GM12878 (cell line): ENCODE data around the gene SLC39A11. TPM values are rescaled to one million over a fixed set of nuclear protein-coding genes. Genes with fewer than 3 reads are reported as not detected.

ENCODE experiments used
- ATAC-seq: fragments of 200-7000 bp; cut with Tn5 transposase; 3 replicates; pipeline ENCODE4 v1.9.1; 2020; ENCODE audit warnings: mild to moderate bottlenecking, moderate library complexity
- BruUV-seq: library from RNA; stranded (reverse); fragments of 400-500 nt; replicated peaks from 2 replicates; lab custom pipeline; 2021; lab: Mats Ljungman, UMichigan
- CTCF ChIA-PET: fragments of 300-600 bp; sonication (Branson Sonifier 250); formaldehyde crosslinking; extraction: SDS; loops from one replicate; lab custom pipeline; 2021; ENCODE audit warnings: inconsistent platforms; lab: Yijun Ruan, JAX
- POLR2A ChIA-PET: fragments of 350-600 bp; formaldehyde crosslinking; extraction: SDS; loops from one replicate; lab custom pipeline; 2021; ENCODE audit warnings: inconsistent platforms; lab: Charles Lee
- RAD21 ChIA-PET: fragments of 300-600 bp; sonication (Branson Sonifier 250); formaldehyde crosslinking; loops from one replicate; lab custom pipeline; 2023; ENCODE audit warnings: antibody characterized with exemption; ENCODE audit not compliant: unreplicated experiment; lab: Charles Lee
- SMC1A ChIA-PET: fragments of 300-600 bp; sonication (Branson Sonifier 250); formaldehyde crosslinking; loops from one replicate; lab custom pipeline; 2023; ENCODE audit not compliant: unreplicated experiment, uncharacterized antibody; lab: Charles Lee
- DNase-seq: peaks from one replicate; pipeline ENCODE4 v3.0.0-alpha.2; 2011; ENCODE audit warnings: low read depth, low spot score
- FAIRE-seq: peaks from 3 replicates; lab custom pipeline; 2011; peaks lifted over from hg19 to GRCh38; lab: Jason Lieb, UNC
- H2AFZ ChIP-seq: 2 replicates; pipeline ENCODE4 v1.6.0; 2011; ENCODE audit warnings: low read depth, low read length, control low read depth; ENCODE audit not compliant: control insufficient read depth
- H3K27ac ChIP-seq: 2 replicates; pipeline ENCODE4 v1.5.1; 2011; ENCODE audit warnings: control low read depth; ENCODE audit not compliant: control insufficient read depth, insufficient read depth
- H3K27me3 ChIP-seq, 2 experiments: replicated peaks in 1 of 2; 2 replicates each; pipeline versions ENCODE4 v1.6.0 to v1.6.1; 2011; ENCODE audit warnings: low read length in 1 of 2; ENCODE audit not compliant: control insufficient read depth in 2 of 2, insufficient read depth in 2 of 2
- H3K36me3 ChIP-seq, 2 experiments: 2 replicates each; pipeline ENCODE4 v1.5.1; 2011; ENCODE audit warnings: low read length in 1 of 2; ENCODE audit not compliant: control insufficient read depth in 2 of 2, insufficient read depth in 2 of 2
- H3K4me1 ChIP-seq: 2 replicates; pipeline ENCODE4 v1.6.1; 2011; ENCODE audit warnings: mild to moderate bottlenecking, low read length, moderate library complexity, mixed read lengths; ENCODE audit not compliant: control insufficient read depth, insufficient read depth
- H3K4me2 ChIP-seq: 2 replicates; pipeline ENCODE4 v1.6.0; 2011; ENCODE audit warnings: control low read depth; ENCODE audit not compliant: control insufficient read depth, insufficient read depth
- H3K4me3 ChIP-seq: fragments of 200-600 bp; sonication (generic); 2 replicates; pipeline ENCODE4 v1.5.1; 2016
- H3K79me2 ChIP-seq: 2 replicates; pipeline ENCODE4 v1.6.0; 2011; ENCODE audit warnings: low read length; ENCODE audit not compliant: control insufficient read depth, insufficient read depth
- H3K9ac ChIP-seq: 2 replicates; pipeline ENCODE4 v1.8.0; 2011; ENCODE audit warnings: low read length, control low read depth, mixed read lengths; ENCODE audit not compliant: control insufficient read depth, insufficient read depth
- H3K9me3 ChIP-seq: replicated peaks from 3 replicates; pipeline ENCODE4 v1.5.1; 2011; ENCODE audit warnings: mild to moderate bottlenecking, low read length; ENCODE audit not compliant: control insufficient read depth, insufficient read depth
- H4K20me1 ChIP-seq: 2 replicates; pipeline ENCODE4 v1.6.0; 2011; ENCODE audit not compliant: control insufficient read depth, insufficient read depth
- ATF7 ChIP-seq: fragments of 450-650 bp; IDR thresholded peaks from 2 replicates; pipeline ENCODE4 v1.6.1; 2016; ENCODE audit warnings: low read depth, mild to moderate bottlenecking
- BHLHE40 ChIP-seq, 2 experiments: fragments of 450-650 bp in 1 of 2; IDR thresholded peaks; 2 replicates each; pipeline ENCODE4 v1.6.1; 2011 to 2017; ENCODE audit warnings: low read depth in 2 of 2, borderline replicate concordance in 1 of 2, improper control_type of control experiment in 1 of 2, low read length in 1 of 2, mild to moderate bottlenecking in 1 of 2
- BRCA1 ChIP-seq: IDR thresholded peaks from 2 replicates; pipeline ENCODE4 v1.6.1; 2011; ENCODE audit warnings: low read depth, low read length, improper control_type of control experiment
- ETV6 ChIP-seq, 2 experiments: fragments of 450-650 bp in 1 of 2; IDR thresholded peaks in 1 of 2; conservative IDR thresholded peaks in 1 of 2; 2 replicates each; pipeline ENCODE4 v1.6.1; 2014; ENCODE audit warnings: antibody characterized with exemption in 1 of 2, borderline replicate concordance in 1 of 2, low read depth in 1 of 2, mild to moderate bottlenecking in 1 of 2, moderate library complexity in 1 of 2
- FOXK2 ChIP-seq: fragments of 450-650 bp; IDR thresholded peaks from 2 replicates; pipeline ENCODE4 v1.6.1; 2017; ENCODE audit warnings: mild to moderate bottlenecking, moderate library complexity
- IKZF2 ChIP-seq, 2 experiments: fragments of 450-650 bp; IDR thresholded peaks; 2 replicates each; pipeline ENCODE4 v1.6.1; 2017; ENCODE audit warnings: mild to moderate bottlenecking in 2 of 2, moderate library complexity in 2 of 2
- NFIC ChIP-seq: IDR thresholded peaks from 2 replicates; pipeline ENCODE4 v1.6.1; 2012; ENCODE audit warnings: low read depth, mild to moderate bottlenecking, inconsistent platforms, low read length, moderate library complexity
- NFYB ChIP-seq: IDR thresholded peaks from 2 replicates; pipeline ENCODE4 v1.6.1; 2011; ENCODE audit warnings: low read depth, mild to moderate bottlenecking, low read length, improper control_type of control experiment, moderate library complexity; ENCODE audit not compliant: insufficient read depth
- PBX3 ChIP-seq: IDR thresholded peaks from 2 replicates; pipeline ENCODE4 v1.6.1; 2011; ENCODE audit warnings: mild to moderate bottlenecking, low read depth, low read length, moderate library complexity; ENCODE audit not compliant: insufficient replicate concordance
- RBBP5 ChIP-seq: fragments of 200-600 bp; sonication (generic); conservative IDR thresholded peaks from 2 replicates; pipeline ENCODE4 v1.6.1; 2016
- SIX5 ChIP-seq: IDR thresholded peaks from 2 replicates; pipeline ENCODE4 v1.6.1; 2011; ENCODE audit warnings: mild to moderate bottlenecking, low read depth, low read length, moderate library complexity; ENCODE audit not compliant: severe bottlenecking
- STAT1 ChIP-seq: fragments of 450-650 bp; conservative IDR thresholded peaks from 2 replicates; pipeline ENCODE4 v1.6.1; 2014; ENCODE audit warnings: antibody characterized with exemption, mild to moderate bottlenecking
- ZBED1 ChIP-seq: IDR thresholded peaks from 2 replicates; pipeline ENCODE4 v1.6.1; 2016; ENCODE audit warnings: borderline replicate concordance
- ZNF24 ChIP-seq: fragments of 450-650 bp; IDR thresholded peaks from 2 replicates; pipeline ENCODE4 v1.6.1; 2017; ENCODE audit warnings: antibody characterized with exemption, mild to moderate bottlenecking
- ZNF274 ChIP-seq: IDR thresholded peaks from one replicate; pipeline ENCODE4 v1.8.0; 2011; ENCODE audit not compliant: insufficient read length, insufficient read depth
- WGBS: methylation state at CpG from one replicate; pipeline ENCODE4 v1.1.6; 2016; ENCODE audit warnings: low lambda C conversion rate; ENCODE audit not compliant: insufficient replicate concordance, insufficient coverage; ENCODE audit errors: missing lambda C conversion rate; 5-methylcytosine and 5-hydroxymethylcytosine counted together
- in situ Hi-C: fragments of 300-500 bp; cut with MboI; formaldehyde crosslinking; loops from 9 replicates; pipeline ENCODE4 v1.14.3; 2018; ENCODE audit warnings: mixed read lengths
- intact Hi-C: fragments of 100-400 bp; cut with micrococcal nuclease; formaldehyde crosslinking; loops from one replicate; pipeline ENCODE4 v1.14.2; 2022; ENCODE audit not compliant: unreplicated experiment
- polyA plus RNA-seq, 11 experiments: library from polyadenylated mRNA; depleted of rRNA in 4 of 11; unstranded in 6 of 11; stranded (reverse) in 5 of 11; fragments of >200 nt; fragmentation: Nextera tagmentation in 4 of 11; fragmentation: Illumina TruSeq in 1 of 11; extraction: Ambion mirVana in 4 of 11; extraction: Trizol in 1 of 11; gene quantifications; 1 replicate in 1 of 11; 2 replicates in 10 of 11; pipeline versions ENCODE4 v1.2.1 to v1.2.3, GENCODE V29; 2011 to 2016; ENCODE audit warnings: inconsistent platforms in 2 of 11, missing spikeins in 2 of 11, low read depth in 1 of 11
- total RNA-seq, 4 experiments: library from RNA; depleted of rRNA in 3 of 4; stranded (reverse); fragments of >200 nt in 3 of 4; fragmentation: Illumina TruSeq in 1 of 4; extraction: Trizol in 1 of 4; gene quantifications; 2 replicates each; pipeline versions ENCODE4 v1.2.1 to v1.2.3, GENCODE V29; 2013 to 2021
- TF ChIP-seq, protein P1 (sequence below): fragments of 450-650 bp; formaldehyde crosslinking; IDR thresholded peaks from 2 replicates; pipeline ENCODE4 v1.4.0; 2020; ENCODE audit warnings: mild to moderate bottlenecking, moderate library complexity
- TF ChIP-seq, protein P2 (sequence below): fragments of 450-650 bp; IDR thresholded peaks from 2 replicates; pipeline ENCODE4 v1.6.1; 2017; ENCODE audit warnings: low read depth, mild to moderate bottlenecking, moderate library complexity

The SLC39A11 gene
- total and polyA plus RNA-seq, 10 of the 15 experiments (the other 5 are each of a cell fraction or from before 2014, with no cell fraction given): 8.6 to 23.8 (median 14.0) TPM

- TF ChIP-seq BRCA1 (no peak), ZNF24 (no peak), BHLHE40 (IDR thresholded peaks at IDR 0.05; ENCODE audit: borderline replicate concordance in 1 of 2, low read depth in 2 of 2, low read length in 1 of 2) (no peak), ATF7 (no peak), RBBP5 (no peak), NFYB (no peak), SIX5 (no peak)
- TF ChIP-seq, protein P1, sequence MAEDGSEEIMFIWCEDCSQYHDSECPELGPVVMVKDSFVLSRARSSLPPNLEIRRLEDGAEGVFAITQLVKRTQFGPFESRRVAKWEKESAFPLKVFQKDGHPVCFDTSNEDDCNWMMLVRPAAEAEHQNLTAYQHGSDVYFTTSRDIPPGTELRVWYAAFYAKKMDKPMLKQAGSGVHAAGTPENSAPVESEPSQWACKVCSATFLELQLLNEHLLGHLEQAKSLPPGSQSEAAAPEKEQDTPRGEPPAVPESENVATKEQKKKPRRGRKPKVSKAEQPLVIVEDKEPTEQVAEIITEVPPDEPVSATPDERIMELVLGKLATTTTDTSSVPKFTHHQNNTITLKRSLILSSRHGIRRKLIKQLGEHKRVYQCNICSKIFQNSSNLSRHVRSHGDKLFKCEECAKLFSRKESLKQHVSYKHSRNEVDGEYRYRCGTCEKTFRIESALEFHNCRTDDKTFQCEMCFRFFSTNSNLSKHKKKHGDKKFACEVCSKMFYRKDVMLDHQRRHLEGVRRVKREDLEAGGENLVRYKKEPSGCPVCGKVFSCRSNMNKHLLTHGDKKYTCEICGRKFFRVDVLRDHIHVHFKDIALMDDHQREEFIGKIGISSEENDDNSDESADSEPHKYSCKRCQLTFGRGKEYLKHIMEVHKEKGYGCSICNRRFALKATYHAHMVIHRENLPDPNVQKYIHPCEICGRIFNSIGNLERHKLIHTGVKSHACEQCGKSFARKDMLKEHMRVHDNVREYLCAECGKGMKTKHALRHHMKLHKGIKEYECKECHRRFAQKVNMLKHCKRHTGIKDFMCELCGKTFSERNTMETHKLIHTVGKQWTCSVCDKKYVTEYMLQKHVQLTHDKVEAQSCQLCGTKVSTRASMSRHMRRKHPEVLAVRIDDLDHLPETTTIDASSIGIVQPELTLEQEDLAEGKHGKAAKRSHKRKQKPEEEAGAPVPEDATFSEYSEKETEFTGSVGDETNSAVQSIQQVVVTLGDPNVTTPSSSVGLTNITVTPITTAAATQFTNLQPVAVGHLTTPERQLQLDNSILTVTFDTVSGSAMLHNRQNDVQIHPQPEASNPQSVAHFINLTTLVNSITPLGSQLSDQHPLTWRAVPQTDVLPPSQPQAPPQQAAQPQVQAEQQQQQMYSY (CRISPR knock-in tag): no peak
Measured at GRCh38 chr17:72906306-72906705, 186.2 kb downstream of the SLC39A11 start (continued).

DNA sequence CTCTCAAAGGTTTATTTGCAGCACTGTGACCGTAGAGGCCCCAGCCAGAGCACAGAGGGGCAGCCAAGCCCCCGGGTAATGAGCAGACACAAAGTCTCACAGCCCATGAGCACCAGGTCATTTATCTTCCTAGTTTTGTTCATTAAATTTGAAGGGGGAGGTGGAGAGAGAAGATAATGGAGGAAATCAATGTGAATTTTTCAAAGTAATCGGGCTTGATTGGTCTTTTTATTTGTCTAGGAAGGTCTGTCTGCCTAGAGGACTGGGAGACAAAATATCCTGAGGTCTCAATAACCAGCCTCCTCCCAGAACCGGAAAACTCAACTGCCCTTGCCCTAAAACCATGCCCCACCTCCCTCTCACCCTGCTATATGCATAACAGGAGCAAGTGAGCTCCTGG lies 189.0 kb downstream of the SLC39A11 start:
- no peak for TF ChIP-seq ETV6 (conservative IDR thresholded peaks at IDR 0.05 in 1 of 2, IDR thresholded peaks at IDR 0.05 in 1 of 2; ENCODE audit: borderline replicate concordance in 1 of 2, low read depth in 1 of 2)
- no peak for TF ChIP-seq STAT1
- TF ChIP-seq PBX3: no peak
- TF ChIP-seq FOXK2: no peak
- TF ChIP-seq IKZF2 (IDR thresholded peaks at IDR 0.05): no peak
- TF ChIP-seq ZNF274: no peak
- no peak for TF ChIP-seq ZBED1
- TF ChIP-seq NFIC: no peak
- TF ChIP-seq, protein P2, sequence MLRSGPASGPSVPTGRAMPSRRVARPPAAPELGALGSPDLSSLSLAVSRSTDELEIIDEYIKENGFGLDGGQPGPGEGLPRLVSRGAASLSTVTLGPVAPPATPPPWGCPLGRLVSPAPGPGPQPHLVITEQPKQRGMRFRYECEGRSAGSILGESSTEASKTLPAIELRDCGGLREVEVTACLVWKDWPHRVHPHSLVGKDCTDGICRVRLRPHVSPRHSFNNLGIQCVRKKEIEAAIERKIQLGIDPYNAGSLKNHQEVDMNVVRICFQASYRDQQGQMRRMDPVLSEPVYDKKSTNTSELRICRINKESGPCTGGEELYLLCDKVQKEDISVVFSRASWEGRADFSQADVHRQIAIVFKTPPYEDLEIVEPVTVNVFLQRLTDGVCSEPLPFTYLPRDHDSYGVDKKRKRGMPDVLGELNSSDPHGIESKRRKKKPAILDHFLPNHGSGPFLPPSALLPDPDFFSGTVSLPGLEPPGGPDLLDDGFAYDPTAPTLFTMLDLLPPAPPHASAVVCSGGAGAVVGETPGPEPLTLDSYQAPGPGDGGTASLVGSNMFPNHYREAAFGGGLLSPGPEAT: no peak
- POLR2A ChIA-PET: no interaction called here
- FAIRE-seq: no peak

More for the DNA sequence above, 189.0 kb downstream of the SLC39A11 start:
- CTCF ChIA-PET: no interaction called here
- no peaks in the 10 kb centered on the region for H3K79me2 ChIP-seq
- no peak overlapping the region for H3K27ac ChIP-seq
- no peak overlapping the region for H3K4me3 ChIP-seq
- SMC1A ChIA-PET: no interaction called here
- H2AFZ ChIP-seq: no peak overlapping the region
- no peaks in the 10 kb centered on the region for H3K27me3 ChIP-seq
- BruUV-seq: no TSS peak
- in situ Hi-C loops (no loop called here), intact Hi-C loops (no loop called here)
- no peak overlapping the region for H3K9ac ChIP-seq
- no peaks in the 10 kb centered on the region; a peak in 3 of 4 replicates for H3K36me3 ChIP-seq
- no peak for ATAC-seq
- no peaks in the 10 kb centered on the region for H4K20me1 ChIP-seq
- no peak for DNase-seq
- no peak overlapping the region for H3K4me2 ChIP-seq
- H3K4me1 ChIP-seq: no peaks in the 10 kb centered on the region
- RAD21 ChIA-PET: no interaction called here
- WGBS: 95% methylated on average over 4 of the region's 4 CpGs
- no peaks in the 10 kb centered on the region for H3K9me3 ChIP-seq
